ENCODE measurements around the gene RNF8. TPM values are rescaled to one million over a fixed set of nuclear protein-coding genes. Genes with fewer than 3 reads are reported as not detected.
"Not testable (repeated sequence)": the region's sequence is repeated elsewhere in the genome, so short reads cannot be mapped to it uniquely, and the experiment has no call there.

RNF8 gene
- total RNA-seq, 1 donor from 2014 or later = 14.0 TPM

DNA sequence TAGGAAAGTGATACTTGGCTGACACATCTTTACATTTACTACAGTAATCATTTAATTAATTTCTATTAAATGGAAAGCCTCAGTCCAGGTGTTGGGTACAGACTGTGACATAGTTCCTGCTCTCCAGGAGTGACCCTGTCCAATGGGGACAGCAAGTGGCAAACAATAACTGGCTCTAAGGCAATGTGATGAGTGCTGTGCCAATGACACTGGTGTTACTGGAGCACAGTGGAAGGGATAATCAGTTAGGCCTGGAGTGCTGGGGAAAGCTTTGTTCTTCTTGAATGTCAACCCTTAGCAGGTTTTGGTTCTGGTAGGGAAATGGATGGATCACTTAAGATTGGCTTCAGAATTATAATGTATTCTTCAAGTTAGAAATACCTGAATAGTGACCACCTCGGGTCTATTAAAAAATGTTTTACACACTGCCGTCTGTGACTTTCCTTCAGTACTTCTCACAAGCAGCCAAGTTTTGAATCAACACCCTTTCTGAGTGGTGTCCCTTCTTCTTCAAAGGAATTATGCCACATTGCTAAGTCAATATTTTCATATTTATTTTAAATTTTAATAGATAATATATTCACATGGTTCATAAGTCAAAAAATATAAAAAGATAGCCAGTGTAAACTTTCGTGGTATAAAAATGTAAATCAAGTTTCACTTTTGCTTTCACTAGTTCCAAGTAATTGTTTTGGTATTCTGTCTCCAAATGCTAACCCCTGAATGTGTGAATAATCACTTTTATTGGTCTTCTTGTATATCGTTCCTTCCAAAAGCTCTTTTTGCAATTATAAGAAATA, 88.8 kb downstream of the RNF8 start:
- no peak for DNase-seq (ENCODE audit: low read depth)

DNA sequence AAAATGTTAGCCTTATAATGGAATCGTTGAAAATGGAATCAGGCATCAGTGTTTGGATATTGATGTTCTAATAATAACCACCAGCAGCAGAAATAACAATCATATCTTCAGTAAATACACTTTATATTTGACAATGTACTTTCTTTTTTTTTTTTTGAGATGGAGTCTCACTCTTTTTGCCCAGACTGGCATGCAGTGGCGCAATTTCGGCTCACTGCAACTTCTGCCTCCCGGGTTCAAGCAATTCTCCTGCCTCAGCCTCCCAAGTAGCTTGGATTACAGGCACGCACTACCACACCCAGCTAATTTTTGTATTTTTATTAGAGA, 89.4 kb downstream of the RNF8 start:
- not testable (repeated sequence) for DNase-seq (ENCODE audit: low read depth)

Other genes with a start within 250 kb of the RNF8 start
- gene PIM1, start 183.8 kb upstream of the RNF8 start, total RNA-seq = 3.0 and 4.6 TPM in 2 replicates
- 8.4 and 9.8 TPM in 2 replicates for gene TBC1D22B, start 96.2 kb upstream of the RNF8 start, total RNA-seq
- 0.35 and 1.0 TPM in 2 replicates for gene TMEM217, start 95.8 kb upstream of the RNF8 start, total RNA-seq
- 34.0 and 35.1 TPM in 2 replicates for gene CMTR1, start 79.2 kb downstream of the RNF8 start, total RNA-seq
- 42.4 and 45.9 TPM in 2 replicates for gene CCDC167, start 145.9 kb downstream of the RNF8 start, total RNA-seq

All from myocyte (in vitro differentiated cells).